Retina (tissue), 1 donor: ENCODE results near the gene RASL11A.
"Not testable (repeated sequence)": the region's sequence is repeated elsewhere in the genome, so short reads cannot be mapped to it uniquely, and the experiment has no call there.

Experiments used
- DNase-seq: peaks from one replicate; pipeline ENCODE4 v3.0.0-alpha.2; 2016

RASL11A gene

GRCh38 chr13:27269114-27269665 is 1.4 kb upstream of the RASL11A start:
- no peak for DNase-seq

GRCh38 chr13:27271570-27272096 is 1.0 kb downstream of the RASL11A start:
- DNase-seq: no peak

- DNase-seq: no peak
Measured at GRCh38 chr13:27273658-27274425, 3.2 kb downstream of the RASL11A start.

GRCh38 chr13:27274631-27275030 is 4.0 kb downstream of the RASL11A start:
- DNase-seq: no peak

GRCh38 chr13:27276188-27276587 is 5.6 kb downstream of the RASL11A start:
- DNase-seq: no peak

GRCh38 chr13:27279506-27279905 is 8.9 kb downstream of the RASL11A start:
- no peak for DNase-seq

- DNase-seq: no peak
Measured at GRCh38 chr13:27280009-27280656, 9.5 kb downstream of the RASL11A start.

- no peak for DNase-seq
Measured at GRCh38 chr13:27280841-27281240, 10.2 kb downstream of the RASL11A start.

- DNase-seq: no peak
Measured at GRCh38 chr13:27281420-27281819, 10.8 kb downstream of the RASL11A start.

- no peak for DNase-seq
Measured at GRCh38 chr13:27283906-27284493, 13.4 kb downstream of the RASL11A start.

GRCh38 chr13:27288392-27288791 is 17.8 kb downstream of the RASL11A start:
- DNase-seq: no peak

GRCh38 chr13:27289011-27289665 is 18.5 kb downstream of the RASL11A start:
- DNase-seq: no peak

- DNase-seq: no peak
Measured at GRCh38 chr13:27290715-27291114, 20.1 kb downstream of the RASL11A start.

- not testable (repeated sequence) for DNase-seq
Measured at GRCh38 chr13:27291967-27292366, 21.3 kb downstream of the RASL11A start.

GRCh38 chr13:27293076-27293691 is 22.6 kb downstream of the RASL11A start:
- no peak for DNase-seq

- DNase-seq: no peak
Measured at GRCh38 chr13:27293873-27294515, 23.4 kb downstream of the RASL11A start.

- no peak for DNase-seq
Measured at GRCh38 chr13:27295096-27295495, 24.5 kb downstream of the RASL11A start.

- no peak for DNase-seq
Measured at GRCh38 chr13:27295660-27296059, 25.0 kb downstream of the RASL11A start.

- peak; percentile 62 for DNase-seq
Measured at GRCh38 chr13:27296496-27296895, 25.9 kb downstream of the RASL11A start.

GRCh38 chr13:27298849-27299248 is 28.2 kb downstream of the RASL11A start:
- no peak for DNase-seq

GRCh38 chr13:27300406-27300805 is 29.8 kb downstream of the RASL11A start:
- not testable (repeated sequence) for DNase-seq
